Keratinocyte (primary cell): ENCODE data around the gene DIS3. TPM values are rescaled to one million over a fixed set of nuclear protein-coding genes. Genes with fewer than 3 reads are reported as not detected.

ENCODE experiments used
- DNase-seq: peaks from one replicate; pipeline ENCODE4 v3.0.0-alpha.2; 2011; ENCODE audit warnings: low read depth, missing footprints, low spot score
- FAIRE-seq: peaks from 2 replicates; lab custom pipeline; 2011; peaks lifted over from hg19 to GRCh38; lab: Jason Lieb, UNC
- H2AFZ ChIP-seq: 2 replicates; pipeline ENCODE4 v1.6.0; 2012; ENCODE audit warnings: low read length, control low read depth, inconsistent platforms; ENCODE audit not compliant: control insufficient read depth
- H3K27ac ChIP-seq: 2 replicates; pipeline ENCODE4 v1.5.1; 2011; ENCODE audit warnings: low read length; ENCODE audit not compliant: control insufficient read depth, insufficient read depth
- H3K27me3 ChIP-seq: 3 replicates; pipeline ENCODE4 v1.6.0; 2011; ENCODE audit warnings: low read length; ENCODE audit not compliant: control insufficient read depth, insufficient read depth; ENCODE audit errors: extremely low read depth
- H3K36me3 ChIP-seq, 2 experiments: 2 replicates in 1 of 2; 3 replicates in 1 of 2; pipeline ENCODE4 v1.5.1; 2011; ENCODE audit warnings: low read length in 2 of 2, mild to moderate bottlenecking in 1 of 2; ENCODE audit not compliant: control insufficient read depth in 2 of 2, insufficient read depth in 2 of 2; ENCODE audit errors: extremely low read depth in 1 of 2
- H3K4me1 ChIP-seq: 3 replicates; pipeline ENCODE4 v1.5.1; 2011; ENCODE audit warnings: low read length; ENCODE audit not compliant: control insufficient read depth, insufficient read depth; ENCODE audit errors: extremely low read depth
- H3K4me2 ChIP-seq: 3 replicates; pipeline ENCODE4 v1.6.0; 2011; ENCODE audit warnings: low read depth, low read length; ENCODE audit not compliant: control insufficient read depth, insufficient read depth; ENCODE audit errors: extremely low read depth
- H3K4me3 ChIP-seq, 3 experiments: fragments of 200-600 bp in 1 of 3; sonication (generic) in 1 of 3; 2 replicates in 2 of 3; 3 replicates in 1 of 3; pipeline ENCODE4 v1.5.1; 2011 to 2016; ENCODE audit warnings: low read length in 3 of 3, mild to moderate bottlenecking in 3 of 3, control low read depth in 2 of 3, inconsistent platforms in 1 of 3, low read depth in 1 of 3, mixed read lengths in 1 of 3, mixed run types in 1 of 3, moderate library complexity in 1 of 3; ENCODE audit not compliant: control insufficient read depth in 2 of 3, insufficient read depth in 2 of 3; ENCODE audit errors: extremely low read depth in 1 of 3
- H3K79me2 ChIP-seq: 2 replicates; pipeline ENCODE4 v1.6.0; 2012; ENCODE audit warnings: low read length; ENCODE audit not compliant: control insufficient read depth, insufficient read depth
- H3K9ac ChIP-seq: 3 replicates; pipeline ENCODE4 v1.6.0; 2011; ENCODE audit warnings: low read length; ENCODE audit not compliant: control insufficient read depth, insufficient read depth; ENCODE audit errors: extremely low read depth
- H3K9me1 ChIP-seq: 3 replicates; pipeline ENCODE4 v1.6.0; 2011; ENCODE audit warnings: low read length; ENCODE audit not compliant: control insufficient read depth, insufficient read depth; ENCODE audit errors: extremely low read depth
- H3K9me3 ChIP-seq: 2 replicates; pipeline ENCODE4 v1.5.1; 2012; ENCODE audit warnings: low read depth, low read length; ENCODE audit not compliant: control insufficient read depth
- H4K20me1 ChIP-seq: 3 replicates; pipeline ENCODE4 v1.6.0; 2011; ENCODE audit warnings: low read length; ENCODE audit not compliant: control insufficient read depth, insufficient read depth; ENCODE audit errors: extremely low read depth
- CTCF ChIP-seq, 3 experiments: IDR thresholded peaks in 1 of 3; conservative IDR thresholded peaks in 1 of 3; optimal IDR thresholded peaks in 1 of 3; 2 replicates in 2 of 3; 3 replicates in 1 of 3; pipeline versions ENCODE3 to v1.5.1; 2011; ENCODE audit warnings: low read length in 3 of 3, mild to moderate bottlenecking in 3 of 3, moderate library complexity in 2 of 3, control low read depth in 1 of 3, inconsistent platforms in 1 of 3; ENCODE audit not compliant: insufficient read depth in 2 of 3; ENCODE audit errors: extremely low read depth in 1 of 3
- EZH2 ChIP-seq: IDR thresholded peaks from one replicate; pipeline ENCODE4 v1.6.1; 2012; ENCODE audit warnings: inconsistent platforms, mild to moderate bottlenecking, low read length, moderate library complexity
- dilution Hi-C: fragments of 300-500 bp; cut with MboI; formaldehyde crosslinking; loops from one replicate; pipeline ENCODE4 v1.7.0; 2020; ENCODE audit warnings: low sequenced_read_pairs; ENCODE audit not compliant: extremely low pct_ligation_motif_present
- polyA plus RNA-seq, 5 experiments: library from polyadenylated mRNA; depleted of rRNA in 3 of 5; stranded (reverse) in 3 of 5; stranded (forward) in 1 of 5; unstranded in 1 of 5; fragments of >200 nt; gene quantifications; 1 replicate in 1 of 5; 2 replicates in 3 of 5; 3 replicates in 1 of 5; pipeline versions ENCODE4 v1.2.1 to v1.2.3, GENCODE V29; 2011 to 2012; ENCODE audit warnings: missing spikeins in 2 of 5, low read depth in 1 of 5, low replicate concordance in 1 of 5

Gene DIS3
- polyA plus RNA-seq, 1 donor (not counting 4 experiments of a cell fraction or from before 2014, with no cell fraction given): 44.7 TPM

GRCh38 chr13:72820898-72821279 lies 39.2 kb upstream of the DIS3 start:
- FAIRE-seq (no peak), DNase-seq (no peak)
- no peaks in the 10 kb centered on the region for H3K9me1 ChIP-seq
- H3K27ac ChIP-seq: no peak overlapping the region
- no peak overlapping the region for H3K4me3 ChIP-seq
- TF ChIP-seq EZH2 (no peak), CTCF (optimal IDR thresholded peaks at IDR 0.05 in 1 of 3, IDR thresholded peaks at IDR 0.05 in 1 of 3, conservative IDR thresholded peaks at IDR 0.05 in 1 of 3; ENCODE audit: extremely low read depth in 1 of 3, insufficient read depth in 2 of 3, low read length in 3 of 3) (no peak)
- H3K27me3 ChIP-seq: no peaks in the 10 kb centered on the region
- no peak overlapping the region for H3K9ac ChIP-seq
- H3K79me2 ChIP-seq: no peaks in the 10 kb centered on the region
- no peak overlapping the region for H2AFZ ChIP-seq
- no peaks in the 10 kb centered on the region for H4K20me1 ChIP-seq
- H3K4me1 ChIP-seq: no peaks in the 10 kb centered on the region
- dilution Hi-C loops: no loop called here
- H3K4me2 ChIP-seq: no peak overlapping the region
- no peaks in the 10 kb centered on the region for H3K9me3 ChIP-seq
- peaks cover 0 to 3% of the 10 kb centered on the region in 2 experiments for H3K36me3 ChIP-seq

GRCh38 chr13:72820156-72820897 lies 38.6 kb upstream of the DIS3 start:
- H3K9me3 ChIP-seq: no peaks in the 10 kb centered on the region
- H3K36me3 ChIP-seq: peaks cover 0 to 3% of the 10 kb centered on the region in 2 experiments
- H3K4me1 ChIP-seq: no peaks in the 10 kb centered on the region
- no peak overlapping the region for H3K4me2 ChIP-seq
- no peak for DNase-seq
- no peaks in the 10 kb centered on the region for H3K79me2 ChIP-seq
- dilution Hi-C loops: no loop called here
- no peak overlapping the region for H2AFZ ChIP-seq
- no peak for FAIRE-seq
- H3K27me3 ChIP-seq: no peaks in the 10 kb centered on the region
- H4K20me1 ChIP-seq: no peaks in the 10 kb centered on the region
- no peaks in the 10 kb centered on the region for H3K9me1 ChIP-seq
- no peak overlapping the region for H3K27ac ChIP-seq
- no peak overlapping the region for H3K9ac ChIP-seq
- H3K4me3 ChIP-seq: no peak overlapping the region
- TF ChIP-seq EZH2 (no peak), CTCF (optimal IDR thresholded peaks at IDR 0.05 in 1 of 3, IDR thresholded peaks at IDR 0.05 in 1 of 3, conservative IDR thresholded peaks at IDR 0.05 in 1 of 3; ENCODE audit: extremely low read depth in 1 of 3, insufficient read depth in 2 of 3, low read length in 3 of 3) (no peak)
